GM12878 (cell line): Measurements from ENCODE around the gene GRK1. TPM values are rescaled to one million over a fixed set of nuclear protein-coding genes. Genes with fewer than 3 reads are reported as not detected.

Experiments used
- ATAC-seq: fragments of 200-7000 bp; cut with Tn5 transposase; 3 replicates; pipeline ENCODE4 v1.9.1; 2020; ENCODE audit warnings: mild to moderate bottlenecking, moderate library complexity
- BruUV-seq: library from RNA; stranded (reverse); fragments of 400-500 nt; replicated peaks from 2 replicates; lab custom pipeline; 2021; lab: Mats Ljungman, UMichigan
- CTCF ChIA-PET: fragments of 300-600 bp; sonication (Branson Sonifier 250); formaldehyde crosslinking; extraction: SDS; loops from one replicate; lab custom pipeline; 2021; ENCODE audit warnings: inconsistent platforms; lab: Yijun Ruan, JAX
- POLR2A ChIA-PET: fragments of 350-600 bp; formaldehyde crosslinking; extraction: SDS; loops from one replicate; lab custom pipeline; 2021; ENCODE audit warnings: inconsistent platforms; lab: Charles Lee
- RAD21 ChIA-PET: fragments of 300-600 bp; sonication (Branson Sonifier 250); formaldehyde crosslinking; loops from one replicate; lab custom pipeline; 2023; ENCODE audit warnings: antibody characterized with exemption; ENCODE audit not compliant: unreplicated experiment; lab: Charles Lee
- SMC1A ChIA-PET: fragments of 300-600 bp; sonication (Branson Sonifier 250); formaldehyde crosslinking; loops from one replicate; lab custom pipeline; 2023; ENCODE audit not compliant: unreplicated experiment, uncharacterized antibody; lab: Charles Lee
- DNase-seq: peaks from one replicate; pipeline ENCODE4 v3.0.0-alpha.2; 2011; ENCODE audit warnings: low read depth, low spot score
- FAIRE-seq: peaks from 3 replicates; lab custom pipeline; 2011; peaks lifted over from hg19 to GRCh38; lab: Jason Lieb, UNC
- H2AFZ ChIP-seq: 2 replicates; pipeline ENCODE4 v1.6.0; 2011; ENCODE audit warnings: low read depth, low read length, control low read depth; ENCODE audit not compliant: control insufficient read depth
- H3K27ac ChIP-seq: 2 replicates; pipeline ENCODE4 v1.5.1; 2011; ENCODE audit warnings: control low read depth; ENCODE audit not compliant: control insufficient read depth, insufficient read depth
- H3K27me3 ChIP-seq, 2 experiments: replicated peaks in 1 of 2; 2 replicates each; pipeline versions ENCODE4 v1.6.0 to v1.6.1; 2011; ENCODE audit warnings: low read length in 1 of 2; ENCODE audit not compliant: control insufficient read depth in 2 of 2, insufficient read depth in 2 of 2
- H3K36me3 ChIP-seq, 2 experiments: 2 replicates each; pipeline ENCODE4 v1.5.1; 2011; ENCODE audit warnings: low read length in 1 of 2; ENCODE audit not compliant: control insufficient read depth in 2 of 2, insufficient read depth in 2 of 2
- H3K4me1 ChIP-seq: 2 replicates; pipeline ENCODE4 v1.6.1; 2011; ENCODE audit warnings: mild to moderate bottlenecking, low read length, moderate library complexity, mixed read lengths; ENCODE audit not compliant: control insufficient read depth, insufficient read depth
- H3K4me2 ChIP-seq: 2 replicates; pipeline ENCODE4 v1.6.0; 2011; ENCODE audit warnings: control low read depth; ENCODE audit not compliant: control insufficient read depth, insufficient read depth
- H3K4me3 ChIP-seq: fragments of 200-600 bp; sonication (generic); 2 replicates; pipeline ENCODE4 v1.5.1; 2016
- H3K79me2 ChIP-seq: 2 replicates; pipeline ENCODE4 v1.6.0; 2011; ENCODE audit warnings: low read length; ENCODE audit not compliant: control insufficient read depth, insufficient read depth
- H3K9ac ChIP-seq: 2 replicates; pipeline ENCODE4 v1.8.0; 2011; ENCODE audit warnings: low read length, control low read depth, mixed read lengths; ENCODE audit not compliant: control insufficient read depth, insufficient read depth
- H3K9me3 ChIP-seq: replicated peaks from 3 replicates; pipeline ENCODE4 v1.5.1; 2011; ENCODE audit warnings: mild to moderate bottlenecking, low read length; ENCODE audit not compliant: control insufficient read depth, insufficient read depth
- H4K20me1 ChIP-seq: 2 replicates; pipeline ENCODE4 v1.6.0; 2011; ENCODE audit not compliant: control insufficient read depth, insufficient read depth
- BCLAF1 ChIP-seq: fragments of 450-650 bp; IDR thresholded peaks from 2 replicates; pipeline ENCODE4 v1.6.1; 2017; ENCODE audit warnings: antibody characterized with exemption, mild to moderate bottlenecking, moderate library complexity
- CBX5 ChIP-seq: sonication (generic); IDR thresholded peaks from 2 replicates; pipeline ENCODE4 v1.6.1; 2016; ENCODE audit warnings: low read depth, moderate library complexity, mild to moderate bottlenecking, inconsistent platforms
- CHD4 ChIP-seq: fragments of 200-600 bp; sonication (generic); IDR thresholded peaks from 2 replicates; pipeline ENCODE4 v1.6.1; 2016; ENCODE audit warnings: mild to moderate bottlenecking
- EED ChIP-seq: sonication (generic); IDR thresholded peaks from 2 replicates; pipeline ENCODE4 v1.6.1; 2016; ENCODE audit warnings: antibody characterized with exemption, low read depth
- HDAC6 ChIP-seq: fragments of 200-600 bp; sonication (generic); IDR thresholded peaks from one replicate; pipeline ENCODE4 v1.8.0; 2017; ENCODE audit warnings: antibody characterized with exemption; ENCODE audit not compliant: unreplicated experiment
- HSF1 ChIP-seq: fragments of 150-350 bp; IDR thresholded peaks from 2 replicates; pipeline ENCODE4 v1.6.1; 2014; ENCODE audit warnings: mild to moderate bottlenecking, low read depth, low read length
- MEF2A ChIP-seq: IDR thresholded peaks from 2 replicates; pipeline ENCODE4 v1.6.1; 2011; ENCODE audit warnings: low read depth, mild to moderate bottlenecking, low read length, moderate library complexity; ENCODE audit not compliant: insufficient read depth
- NR2C2 ChIP-seq: IDR thresholded peaks from 2 replicates; pipeline ENCODE4 v1.6.1; 2011; ENCODE audit warnings: borderline replicate concordance, low read depth; ENCODE audit not compliant: control insufficient read depth, insufficient read length
- PAX8 ChIP-seq: fragments of 450-650 bp; IDR thresholded peaks from 2 replicates; pipeline ENCODE4 v1.6.1; 2017; ENCODE audit warnings: mild to moderate bottlenecking, moderate library complexity
- PBX3 ChIP-seq: IDR thresholded peaks from 2 replicates; pipeline ENCODE4 v1.6.1; 2011; ENCODE audit warnings: mild to moderate bottlenecking, low read depth, low read length, moderate library complexity; ENCODE audit not compliant: insufficient replicate concordance
- POLR2A ChIP-seq: IDR thresholded peaks from 2 replicates; pipeline ENCODE4 v1.6.1; 2011; ENCODE audit warnings: low read depth, mild to moderate bottlenecking, low read length
- RAD51 ChIP-seq: fragments of 450-650 bp; IDR thresholded peaks from 2 replicates; pipeline ENCODE4 v1.6.1; 2016; ENCODE audit warnings: moderate library complexity, mild to moderate bottlenecking, inconsistent platforms
- SIX5 ChIP-seq: IDR thresholded peaks from 2 replicates; pipeline ENCODE4 v1.6.1; 2011; ENCODE audit warnings: mild to moderate bottlenecking, low read depth, low read length, moderate library complexity; ENCODE audit not compliant: severe bottlenecking
- TCF12 ChIP-seq: IDR thresholded peaks from 2 replicates; pipeline ENCODE4 v1.6.1; 2011; ENCODE audit warnings: low read depth, mild to moderate bottlenecking, low read length
- TCF7 ChIP-seq: IDR thresholded peaks from 2 replicates; pipeline ENCODE4 v1.6.1; 2014; ENCODE audit warnings: antibody characterized with exemption, borderline replicate concordance
- WGBS: methylation state at CpG from one replicate; pipeline ENCODE4 v1.1.6; 2016; ENCODE audit warnings: low lambda C conversion rate; ENCODE audit not compliant: insufficient replicate concordance, insufficient coverage; ENCODE audit errors: missing lambda C conversion rate; 5-methylcytosine and 5-hydroxymethylcytosine counted together
- in situ Hi-C: fragments of 300-500 bp; cut with MboI; formaldehyde crosslinking; loops from 9 replicates; pipeline ENCODE4 v1.14.3; 2018; ENCODE audit warnings: mixed read lengths
- intact Hi-C: fragments of 100-400 bp; cut with micrococcal nuclease; formaldehyde crosslinking; loops from one replicate; pipeline ENCODE4 v1.14.2; 2022; ENCODE audit not compliant: unreplicated experiment
- polyA plus RNA-seq, 11 experiments: library from polyadenylated mRNA; depleted of rRNA in 4 of 11; unstranded in 6 of 11; stranded (reverse) in 5 of 11; fragments of >200 nt; fragmentation: Nextera tagmentation in 4 of 11; fragmentation: Illumina TruSeq in 1 of 11; extraction: Ambion mirVana in 4 of 11; extraction: Trizol in 1 of 11; gene quantifications; 1 replicate in 1 of 11; 2 replicates in 10 of 11; pipeline versions ENCODE4 v1.2.1 to v1.2.3, GENCODE V29; 2011 to 2016; ENCODE audit warnings: inconsistent platforms in 2 of 11, missing spikeins in 2 of 11, low read depth in 1 of 11
- total RNA-seq, 4 experiments: library from RNA; depleted of rRNA in 3 of 4; stranded (reverse); fragments of >200 nt in 3 of 4; fragmentation: Illumina TruSeq in 1 of 4; extraction: Trizol in 1 of 4; gene quantifications; 2 replicates each; pipeline versions ENCODE4 v1.2.1 to v1.2.3, GENCODE V29; 2013 to 2021

GRK1 gene
- total and polyA plus RNA-seq, 10 of the 15 experiments (the other 5 are each of a cell fraction or from before 2014, with no cell fraction given) = under 0.01 to 0.04 TPM; not detected in 8

- SMC1A ChIA-PET = no interaction called here
Measured at GRCh38 chr13:113656831-113657671, 10.0 kb upstream of the GRK1 start.

More at GRCh38 chr13:113656831-113657671, 10.0 kb upstream of the GRK1 start:
- H3K4me1 ChIP-seq = no peaks in the 10 kb centered on the region
- intact Hi-C loops (no loop called here), in situ Hi-C loops (no loop called here)
- ChIA-PET RAD21 (no interaction called here), POLR2A (no interaction called here), CTCF (no interaction called here)
- no peaks in the 10 kb centered on the region for H3K27me3 ChIP-seq
- H3K36me3 ChIP-seq = no peaks in the 10 kb centered on the region
- H3K9ac ChIP-seq = no peak overlapping the region
- no peaks in the 10 kb centered on the region for H3K79me2 ChIP-seq
- H3K9me3 ChIP-seq = no peaks in the 10 kb centered on the region
- BruUV-seq = no TSS peak
- no peak overlapping the region for H3K4me2 ChIP-seq
- TF ChIP-seq POLR2A (no peak), SIX5 (no peak), MEF2A (no peak), HDAC6 (no peak), CBX5 (no peak), PBX3 (no peak), EED (no peak), PAX8 (no peak), TCF12 (no peak), HSF1 (no peak), TCF7 (no peak), NR2C2 (no peak), RAD51 (no peak), CHD4 (no peak), BCLAF1 (no peak)
- no peak overlapping the region for H3K4me3 ChIP-seq
- H4K20me1 ChIP-seq = no peaks in the 10 kb centered on the region
- 57% methylated on average over 37 of the region's 42 CpGs for WGBS
- H2AFZ ChIP-seq = no peak overlapping the region
- no peak overlapping the region for H3K27ac ChIP-seq
- no peak for DNase-seq
- FAIRE-seq = no peak
- no peak for ATAC-seq
